Large intestine (tissue), 3 donors: ENCODE measurements around the gene THBS1. TPM values are rescaled to one million over a fixed set of nuclear protein-coding genes. Genes with fewer than 3 reads are reported as not detected.

Experiments used
- DNase-seq, 2 donors: peaks; one replicate each; pipeline versions ENCODE4 v3.0.0 to v3.0.0-alpha.2; 2013
- H3K27ac ChIP-seq: one replicate; pipeline ENCODE4 v1.5.1; 2013; ENCODE audit warnings: low read length
- H3K27me3 ChIP-seq: 2 replicates; pipeline ENCODE4 v1.6.1; 2013; ENCODE audit warnings: low read length; ENCODE audit not compliant: control insufficient read depth, insufficient read depth
- H3K36me3 ChIP-seq: 2 replicates; pipeline ENCODE4 v1.6.1; 2013; ENCODE audit warnings: low read length; ENCODE audit not compliant: control insufficient read depth, insufficient read depth
- H3K4me1 ChIP-seq: one replicate; pipeline ENCODE4 v1.6.1; 2013; ENCODE audit warnings: low read length; ENCODE audit not compliant: control insufficient read depth, insufficient read depth
- H3K4me3 ChIP-seq: one replicate; pipeline ENCODE4 v1.5.1; 2013; ENCODE audit warnings: low read length
- H3K9me3 ChIP-seq: one replicate; pipeline ENCODE4 v1.6.1; 2013; ENCODE audit warnings: mild to moderate bottlenecking, low read depth, low read length, moderate library complexity; ENCODE audit not compliant: control insufficient read depth
- WGBS: methylation state at CpG from one replicate; pipeline ENCODE4 v1.1.5; 2013; ENCODE audit warnings: low lambda C conversion rate; ENCODE audit not compliant: insufficient coverage; 5-methylcytosine and 5-hydroxymethylcytosine counted together
- polyA plus RNA-seq: library from polyadenylated mRNA; unstranded; fragments of 120-200 nt; gene quantifications from one replicate; pipeline ENCODE4 v1.2.1, GENCODE V29; 2013

THBS1 gene
- polyA plus RNA-seq, 1 donor: 34.0 TPM

DNA sequence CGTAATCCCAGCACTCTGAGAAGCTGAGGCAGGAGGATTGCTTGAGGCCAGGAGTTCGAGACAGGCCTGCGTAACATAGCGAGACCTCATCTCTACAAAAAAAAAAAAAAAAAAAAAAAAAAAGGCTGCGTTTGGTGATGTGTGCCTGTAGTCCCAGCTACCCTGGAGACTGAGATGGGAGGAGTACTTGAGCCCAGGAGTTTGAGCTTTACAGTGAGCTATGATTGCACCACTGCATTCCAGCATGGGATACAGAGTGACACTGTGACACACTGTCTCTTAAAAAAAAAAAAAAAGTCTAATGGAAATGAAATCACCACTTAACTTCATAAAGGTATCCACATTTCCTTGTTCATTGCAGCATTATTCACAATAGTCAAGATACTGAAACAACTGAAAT, 65.5 kb downstream of the THBS1 start:
- Histone ChIP-seq H3K4me1 (no peaks in the 10 kb centered on the region), H3K27ac (no peak overlapping the region), H3K9me3 (no peaks in the 10 kb centered on the region), H3K4me3 (no peak overlapping the region), H3K36me3 (no peaks in the 10 kb centered on the region), H3K27me3 (no peaks in the 10 kb centered on the region)
- DNase-seq: no peak
- no CpG with 5 or more reads among the region's 5 CpGs for WGBS

Other genes starting within 250 kb of the THBS1 start
- gene FSIP1, start 201.8 kb downstream of the THBS1 start, polyA plus RNA-seq: 0.78 TPM